GM12873 (cell line): Measurements from ENCODE around the gene TUBB6.

ENCODE experiments used
- CTCF ChIP-seq: IDR thresholded peaks from 2 replicates; pipeline ENCODE4 v1.5.1; 2012; ENCODE audit warnings: low read depth, mild to moderate bottlenecking, moderate library complexity, low read length, control low read depth; ENCODE audit not compliant: insufficient read depth; ENCODE audit errors: missing control alignments

The TUBB6 gene

GRCh38 chr18:12346240-12346565, 38.2 kb downstream of the TUBB6 start:
- no peak for TF ChIP-seq CTCF

- no peak for TF ChIP-seq CTCF
These were observed 39.9 kb downstream of the TUBB6 start for GRCh38 chr18:12347895-12348294.

DNA sequence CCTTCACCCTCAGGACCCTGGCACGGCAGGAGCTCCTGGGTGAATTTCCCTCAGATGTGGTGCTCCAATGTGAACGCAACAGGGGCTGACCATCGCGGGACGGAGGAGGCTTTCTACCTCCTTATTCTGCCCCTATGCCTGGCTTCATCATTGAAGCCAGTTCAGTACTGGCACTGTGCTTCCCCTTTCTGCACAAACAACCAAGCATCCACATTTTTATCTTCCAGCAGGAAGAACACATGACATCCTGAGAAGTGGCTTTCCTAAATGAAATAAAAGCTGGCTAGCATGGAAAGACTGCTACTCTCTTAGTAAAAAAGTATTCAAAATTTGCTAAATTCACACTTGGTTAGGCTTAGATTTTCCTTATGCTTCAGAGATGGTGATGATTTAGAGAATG, 44.1 kb downstream of the TUBB6 start:
- no peak for TF ChIP-seq CTCF

- TF ChIP-seq CTCF: no peak
These were observed 51.5 kb downstream of the TUBB6 start for GRCh38 chr18:12359515-12359927.

DNA sequence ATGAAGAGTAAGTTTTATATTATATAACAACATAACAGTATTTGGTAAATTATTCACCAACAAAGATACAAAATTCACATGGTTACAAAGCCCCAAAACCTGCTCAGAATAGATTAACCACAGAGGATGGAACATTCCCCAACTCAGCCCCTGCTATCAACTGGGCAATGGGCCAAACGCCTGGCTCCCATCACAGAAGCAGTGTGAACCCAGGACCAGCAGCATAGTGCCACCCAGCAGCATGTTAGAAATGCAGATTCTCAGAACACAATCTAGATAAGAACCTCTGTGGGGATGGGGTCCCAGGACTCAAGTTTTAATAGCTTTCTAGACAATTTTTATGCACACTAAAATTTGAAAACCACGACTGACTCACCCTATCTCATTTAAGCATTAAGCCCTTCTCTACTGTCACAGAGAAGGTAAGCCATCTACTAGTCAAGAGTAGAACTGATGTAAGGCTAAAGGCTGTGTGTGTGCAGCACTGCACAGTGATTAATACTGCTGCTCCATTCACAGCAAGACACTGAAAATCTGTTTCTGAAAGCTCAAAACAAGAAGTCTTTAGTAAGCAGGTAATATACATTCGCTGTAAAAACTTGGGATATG, 53.8 kb downstream of the TUBB6 start:
- no peak for TF ChIP-seq CTCF

- TF ChIP-seq CTCF: no peak
These were observed 54.6 kb downstream of the TUBB6 start for GRCh38 chr18:12362473-12363174.

DNA sequence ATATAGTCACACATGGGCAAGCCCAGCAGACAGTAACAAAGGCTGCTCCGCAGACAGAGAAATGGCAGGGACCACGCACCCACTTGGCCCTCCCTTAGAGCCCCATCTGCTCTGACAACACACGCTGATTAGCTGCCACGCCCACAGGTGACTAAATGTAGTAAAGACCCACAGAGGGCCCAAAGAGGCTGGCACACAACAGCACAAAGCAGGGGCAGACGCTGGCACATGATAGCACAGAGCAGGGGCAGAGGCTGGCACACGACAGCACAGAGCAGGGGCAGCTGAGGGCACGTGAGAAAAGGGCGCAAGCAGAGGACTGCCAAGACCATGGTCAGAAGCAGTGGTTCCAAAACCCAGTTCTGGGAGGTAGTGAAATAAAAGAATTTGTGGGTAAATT, 58.3 kb downstream of the TUBB6 start:
- no peak for TF ChIP-seq CTCF
